ENCODE measurements around the gene RPL37.

DNA sequence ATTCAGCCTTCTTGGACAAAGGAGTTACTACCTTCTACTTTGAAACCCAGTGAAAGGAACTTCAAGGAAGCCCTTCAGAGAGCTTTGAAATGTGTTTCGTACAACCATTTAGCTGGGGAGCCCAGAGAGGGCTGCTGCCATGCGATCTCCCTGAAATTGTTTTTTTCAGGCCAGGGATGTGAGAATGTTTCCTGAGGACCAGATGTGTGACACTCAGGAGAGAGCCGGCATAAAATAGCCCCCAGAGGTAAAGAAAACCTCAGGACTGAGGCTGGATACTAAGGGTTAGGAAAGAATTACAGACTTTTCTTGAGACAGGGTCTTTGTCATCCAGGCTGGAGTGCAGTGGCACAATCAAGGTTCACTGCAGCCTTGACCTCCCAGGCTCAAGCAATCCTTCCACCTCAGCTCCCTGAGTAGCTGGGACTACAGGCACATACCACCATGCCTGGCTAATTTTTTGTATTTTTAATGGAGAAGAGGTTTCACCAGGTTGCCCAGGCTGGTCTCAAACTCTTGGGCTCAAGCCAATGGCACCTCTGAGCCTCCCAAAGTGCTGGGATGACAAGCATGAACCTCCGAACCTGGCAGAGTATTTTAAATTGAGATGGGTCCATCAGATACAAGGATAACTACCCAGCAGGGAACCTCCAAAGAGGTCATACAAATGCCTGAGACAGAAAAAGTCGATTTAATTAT is 8.4 kb downstream of the RPL37 start:
- TF ChIP-seq, protein P1, sequence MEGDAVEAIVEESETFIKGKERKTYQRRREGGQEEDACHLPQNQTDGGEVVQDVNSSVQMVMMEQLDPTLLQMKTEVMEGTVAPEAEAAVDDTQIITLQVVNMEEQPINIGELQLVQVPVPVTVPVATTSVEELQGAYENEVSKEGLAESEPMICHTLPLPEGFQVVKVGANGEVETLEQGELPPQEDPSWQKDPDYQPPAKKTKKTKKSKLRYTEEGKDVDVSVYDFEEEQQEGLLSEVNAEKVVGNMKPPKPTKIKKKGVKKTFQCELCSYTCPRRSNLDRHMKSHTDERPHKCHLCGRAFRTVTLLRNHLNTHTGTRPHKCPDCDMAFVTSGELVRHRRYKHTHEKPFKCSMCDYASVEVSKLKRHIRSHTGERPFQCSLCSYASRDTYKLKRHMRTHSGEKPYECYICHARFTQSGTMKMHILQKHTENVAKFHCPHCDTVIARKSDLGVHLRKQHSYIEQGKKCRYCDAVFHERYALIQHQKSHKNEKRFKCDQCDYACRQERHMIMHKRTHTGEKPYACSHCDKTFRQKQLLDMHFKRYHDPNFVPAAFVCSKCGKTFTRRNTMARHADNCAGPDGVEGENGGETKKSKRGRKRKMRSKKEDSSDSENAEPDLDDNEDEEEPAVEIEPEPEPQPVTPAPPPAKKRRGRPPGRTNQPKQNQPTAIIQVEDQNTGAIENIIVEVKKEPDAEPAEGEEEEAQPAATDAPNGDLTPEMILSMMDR (IDR thresholded peaks at IDR 0.05): no peak
- no peak for TF ChIP-seq POLR2A (IDR thresholded peaks at IDR 0.05)

Measured in right lobe of liver (tissue), 4 donors.